ENCODE measurements around the gene CAMTA1. TPM values are rescaled to one million over a fixed set of nuclear protein-coding genes. Genes with fewer than 3 reads are reported as not detected.

Gene CAMTA1
- total RNA-seq, 1 experiment from 2014 or later = 69.5 TPM

GRCh38 chr1:6864166-6864565 is 78.9 kb downstream of the CAMTA1 start:
- Histone ChIP-seq H3K9me2 (ENCODE audit: insufficient read depth) (no peaks in the 10 kb centered on the region), H3K27me3 (ENCODE audit: insufficient read depth, low read length) (no peaks in the 10 kb centered on the region), H3K27ac (ENCODE audit: low read depth, low read length) (no peak overlapping the region), H3K4me1 (ENCODE audit: control insufficient read depth in 1 of 2, insufficient read depth in 2 of 2, low read length in 2 of 2) (peaks cover 29 to 37% of the 10 kb centered on the region in 2 experiments), H3K9ac (ENCODE audit: low read length) (no peak overlapping the region), H3K79me2 (ENCODE audit: insufficient read depth, low read length) (peaks cover 17% of the 10 kb centered on the region), H3K4me3 (replicated peaks in 1 of 2; ENCODE audit: low read depth in 1 of 2, low read length in 2 of 2) (no peak overlapping the region), H3K36me3 (ENCODE audit: control insufficient read depth in 1 of 2, insufficient read depth in 2 of 2, low read length in 2 of 2) (no peaks in the 10 kb centered on the region), H4K20me1 (ENCODE audit: insufficient read depth) (no peaks in the 10 kb centered on the region; the same call in 1 of the 2 replicates), H3K9me3 (ENCODE audit: control insufficient read depth in 1 of 2, insufficient read depth in 1 of 2, low read depth in 1 of 2, low read length in 2 of 2) (no peaks in the 10 kb centered on the region), H3K4me2 (ENCODE audit: low read length) (0 out of 2 replicates have a peak overlapping the region, but pooled peaks have one; percentile 27), H2AFZ (ENCODE audit: low read depth, low read length, poor library complexity, severe bottlenecking) (no peak overlapping the region)
- ChIA-PET POLR2A (no interaction called here), CTCF (no interaction called here), RAD21 (ENCODE audit: low non-redundant PET in 1 of 2, low total read pairs in 2 of 2, uncharacterized antibody in 2 of 2, unreplicated experiment in 2 of 2) (no interaction called here)
- BruUV-seq (replicated peaks) = no TSS peak
- no peak for DNase-seq (ENCODE audit: low read depth, low spot score)
- TF ChIP-seq ZNF274 (IDR thresholded peaks at IDR 0.05; ENCODE audit: low read depth, low read length) = no peak
- TF ChIP-seq CEBPB (IDR thresholded peaks at IDR 0.05; ENCODE audit: low read depth) = no peak
- TF ChIP-seq, protein P1, sequence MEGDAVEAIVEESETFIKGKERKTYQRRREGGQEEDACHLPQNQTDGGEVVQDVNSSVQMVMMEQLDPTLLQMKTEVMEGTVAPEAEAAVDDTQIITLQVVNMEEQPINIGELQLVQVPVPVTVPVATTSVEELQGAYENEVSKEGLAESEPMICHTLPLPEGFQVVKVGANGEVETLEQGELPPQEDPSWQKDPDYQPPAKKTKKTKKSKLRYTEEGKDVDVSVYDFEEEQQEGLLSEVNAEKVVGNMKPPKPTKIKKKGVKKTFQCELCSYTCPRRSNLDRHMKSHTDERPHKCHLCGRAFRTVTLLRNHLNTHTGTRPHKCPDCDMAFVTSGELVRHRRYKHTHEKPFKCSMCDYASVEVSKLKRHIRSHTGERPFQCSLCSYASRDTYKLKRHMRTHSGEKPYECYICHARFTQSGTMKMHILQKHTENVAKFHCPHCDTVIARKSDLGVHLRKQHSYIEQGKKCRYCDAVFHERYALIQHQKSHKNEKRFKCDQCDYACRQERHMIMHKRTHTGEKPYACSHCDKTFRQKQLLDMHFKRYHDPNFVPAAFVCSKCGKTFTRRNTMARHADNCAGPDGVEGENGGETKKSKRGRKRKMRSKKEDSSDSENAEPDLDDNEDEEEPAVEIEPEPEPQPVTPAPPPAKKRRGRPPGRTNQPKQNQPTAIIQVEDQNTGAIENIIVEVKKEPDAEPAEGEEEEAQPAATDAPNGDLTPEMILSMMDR (IDR thresholded peaks at IDR 0.05 in 2 of 3, conservative IDR thresholded peaks at IDR 0.05 in 1 of 3; ENCODE audit: borderline replicate concordance in 1 of 3, insufficient read depth in 1 of 3, low read depth in 2 of 3, low read length in 2 of 3) = no peak
- TF ChIP-seq SIN3A (IDR thresholded peaks at IDR 0.05; ENCODE audit: low read depth) = no peak
- TF ChIP-seq, protein P2, sequence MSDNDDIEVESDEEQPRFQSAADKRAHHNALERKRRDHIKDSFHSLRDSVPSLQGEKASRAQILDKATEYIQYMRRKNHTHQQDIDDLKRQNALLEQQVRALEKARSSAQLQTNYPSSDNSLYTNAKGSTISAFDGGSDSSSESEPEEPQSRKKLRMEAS (IDR thresholded peaks at IDR 0.05) = no peak
- TF ChIP-seq, protein P3, sequence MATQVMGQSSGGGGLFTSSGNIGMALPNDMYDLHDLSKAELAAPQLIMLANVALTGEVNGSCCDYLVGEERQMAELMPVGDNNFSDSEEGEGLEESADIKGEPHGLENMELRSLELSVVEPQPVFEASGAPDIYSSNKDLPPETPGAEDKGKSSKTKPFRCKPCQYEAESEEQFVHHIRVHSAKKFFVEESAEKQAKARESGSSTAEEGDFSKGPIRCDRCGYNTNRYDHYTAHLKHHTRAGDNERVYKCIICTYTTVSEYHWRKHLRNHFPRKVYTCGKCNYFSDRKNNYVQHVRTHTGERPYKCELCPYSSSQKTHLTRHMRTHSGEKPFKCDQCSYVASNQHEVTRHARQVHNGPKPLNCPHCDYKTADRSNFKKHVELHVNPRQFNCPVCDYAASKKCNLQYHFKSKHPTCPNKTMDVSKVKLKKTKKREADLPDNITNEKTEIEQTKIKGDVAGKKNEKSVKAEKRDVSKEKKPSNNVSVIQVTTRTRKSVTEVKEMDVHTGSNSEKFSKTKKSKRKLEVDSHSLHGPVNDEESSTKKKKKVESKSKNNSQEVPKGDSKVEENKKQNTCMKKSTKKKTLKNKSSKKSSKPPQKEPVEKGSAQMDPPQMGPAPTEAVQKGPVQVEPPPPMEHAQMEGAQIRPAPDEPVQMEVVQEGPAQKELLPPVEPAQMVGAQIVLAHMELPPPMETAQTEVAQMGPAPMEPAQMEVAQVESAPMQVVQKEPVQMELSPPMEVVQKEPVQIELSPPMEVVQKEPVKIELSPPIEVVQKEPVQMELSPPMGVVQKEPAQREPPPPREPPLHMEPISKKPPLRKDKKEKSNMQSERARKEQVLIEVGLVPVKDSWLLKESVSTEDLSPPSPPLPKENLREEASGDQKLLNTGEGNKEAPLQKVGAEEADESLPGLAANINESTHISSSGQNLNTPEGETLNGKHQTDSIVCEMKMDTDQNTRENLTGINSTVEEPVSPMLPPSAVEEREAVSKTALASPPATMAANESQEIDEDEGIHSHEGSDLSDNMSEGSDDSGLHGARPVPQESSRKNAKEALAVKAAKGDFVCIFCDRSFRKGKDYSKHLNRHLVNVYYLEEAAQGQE (IDR thresholded peaks at IDR 0.05; ENCODE audit: low read depth) = no peak
- no peak for TF ChIP-seq TCF7L2 (IDR thresholded peaks at IDR 0.05; ENCODE audit: borderline replicate concordance, extremely low read depth, insufficient read depth, insufficient read length)
- TF ChIP-seq FOSL1 (IDR thresholded peaks at IDR 0.05; ENCODE audit: low read depth) = no peak
- TF ChIP-seq RAD21 (IDR thresholded peaks at IDR 0.05; ENCODE audit: low read depth) = no peak
- no peak for TF ChIP-seq POLR2A (IDR thresholded peaks at IDR 0.05; ENCODE audit: borderline replicate concordance, extremely low read depth, insufficient read depth, insufficient read length)
- no peak for TF ChIP-seq CBX3 (IDR thresholded peaks at IDR 0.05; ENCODE audit: low read depth)
- TF ChIP-seq, protein P4, sequence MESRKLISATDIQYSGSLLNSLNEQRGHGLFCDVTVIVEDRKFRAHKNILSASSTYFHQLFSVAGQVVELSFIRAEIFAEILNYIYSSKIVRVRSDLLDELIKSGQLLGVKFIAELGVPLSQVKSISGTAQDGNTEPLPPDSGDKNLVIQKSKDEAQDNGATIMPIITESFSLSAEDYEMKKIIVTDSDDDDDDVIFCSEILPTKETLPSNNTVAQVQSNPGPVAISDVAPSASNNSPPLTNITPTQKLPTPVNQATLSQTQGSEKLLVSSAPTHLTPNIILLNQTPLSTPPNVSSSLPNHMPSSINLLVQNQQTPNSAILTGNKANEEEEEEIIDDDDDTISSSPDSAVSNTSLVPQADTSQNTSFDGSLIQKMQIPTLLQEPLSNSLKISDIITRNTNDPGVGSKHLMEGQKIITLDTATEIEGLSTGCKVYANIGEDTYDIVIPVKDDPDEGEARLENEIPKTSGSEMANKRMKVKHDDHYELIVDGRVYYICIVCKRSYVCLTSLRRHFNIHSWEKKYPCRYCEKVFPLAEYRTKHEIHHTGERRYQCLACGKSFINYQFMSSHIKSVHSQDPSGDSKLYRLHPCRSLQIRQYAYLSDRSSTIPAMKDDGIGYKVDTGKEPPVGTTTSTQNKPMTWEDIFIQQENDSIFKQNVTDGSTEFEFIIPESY (IDR thresholded peaks at IDR 0.05; ENCODE audit: extremely low read depth, insufficient replicate concordance, low read length) = no peak
- TF ChIP-seq ELF1 (IDR thresholded peaks at IDR 0.05; ENCODE audit: borderline replicate concordance, low read depth) = no peak
- no peak for TF ChIP-seq SRF (IDR thresholded peaks at IDR 0.05; ENCODE audit: low read depth)
- TF ChIP-seq ZFX (IDR thresholded peaks at IDR 0.05) = no peak
- ATAC-seq = no peak
- intact Hi-C loops (cut with micrococcal nuclease) = no loop called here

Data from HCT116 (cell line).